OCI-LY1 (cell line): ENCODE data around the gene ACE.

ENCODE experiments used
- H2AFZ ChIP-seq: fragments of 200-600 bp; sonication (generic), shearing (Covaris generic); 2 replicates; pipeline ENCODE4 v1.6.0; 2014; ENCODE audit warnings: antibody characterized with exemption, mild to moderate bottlenecking, low read length
- H3F3A ChIP-seq: fragments of 200-600 bp; sonication (generic), shearing (Covaris generic); 2 replicates; pipeline ENCODE4 v1.6.0; 2014; ENCODE audit warnings: mild to moderate bottlenecking, antibody characterized with exemption, low read length, moderate library complexity; ENCODE audit not compliant: insufficient read depth
- H3K27ac ChIP-seq: fragments of 200-600 bp; sonication (generic); 2 replicates; pipeline ENCODE4 v1.5.1; 2014; ENCODE audit warnings: low read length, mixed run types, mild to moderate bottlenecking, low read depth; ENCODE audit not compliant: poor library complexity, severe bottlenecking
- H3K27me3 ChIP-seq: fragments of 200-600 bp; sonication (generic); 2 replicates; pipeline ENCODE4 v1.6.0; 2014; ENCODE audit warnings: antibody characterized with exemption, mild to moderate bottlenecking, low read length, moderate library complexity; ENCODE audit not compliant: insufficient read depth
- H3K36me3 ChIP-seq: fragments of 200-600 bp; sonication (generic); 2 replicates; pipeline ENCODE4 v1.6.1; 2014; ENCODE audit warnings: mild to moderate bottlenecking, antibody characterized with exemption, low read length, moderate library complexity, mixed read lengths; ENCODE audit not compliant: insufficient read depth
- H3K4me1 ChIP-seq: fragments of 200-600 bp; sonication (generic); 2 replicates; pipeline ENCODE4 v1.5.1; 2014; ENCODE audit warnings: mild to moderate bottlenecking, low read length, moderate library complexity; ENCODE audit not compliant: insufficient read depth, severe bottlenecking
- H3K4me2 ChIP-seq: fragments of 200-600 bp; sonication (generic), shearing (Covaris generic); 2 replicates; pipeline ENCODE4 v1.6.1; 2014; ENCODE audit warnings: low read length
- H3K4me3 ChIP-seq: fragments of 200-600 bp; sonication (generic); 2 replicates; pipeline ENCODE4 v1.5.1; 2014; ENCODE audit warnings: low read length, low read depth, mild to moderate bottlenecking, mixed read lengths; ENCODE audit not compliant: poor library complexity, severe bottlenecking
- H3K79me2 ChIP-seq: fragments of 200-600 bp; shearing (Covaris generic); 2 replicates; pipeline ENCODE4 v1.6.1; 2016; ENCODE audit warnings: mixed run types, low read length, mixed read lengths; ENCODE audit not compliant: insufficient read depth
- H3K9ac ChIP-seq: fragments of 200-600 bp; sonication (generic), shearing (Covaris generic); 2 replicates; pipeline ENCODE4 v1.6.1; 2014; ENCODE audit warnings: mild to moderate bottlenecking, low read length, mixed read lengths
- H3K9me2 ChIP-seq: fragments of 200-600 bp; sonication (generic), shearing (Covaris generic); 2 replicates; pipeline ENCODE4 v1.6.1; 2014; ENCODE audit warnings: low read depth, mild to moderate bottlenecking, low read length, mixed read lengths
- H3K9me3 ChIP-seq: fragments of 200-600 bp; shearing (Covaris generic); 2 replicates; pipeline ENCODE4 v1.6.1; 2014; ENCODE audit warnings: low read length, mixed read lengths
- H4K20me1 ChIP-seq: fragments of 200-600 bp; sonication (generic), shearing (Covaris generic); 2 replicates; pipeline ENCODE4 v1.6.0; 2016; ENCODE audit warnings: mild to moderate bottlenecking, low read length; ENCODE audit not compliant: insufficient read depth
- EZH2 ChIP-seq: fragments of 200-600 bp; sonication (generic), shearing (Covaris generic); IDR thresholded peaks from 2 replicates; pipeline ENCODE4 v1.8.0; 2017; ENCODE audit warnings: borderline replicate concordance, mixed run types, mild to moderate bottlenecking, antibody characterized with exemption, low read length, moderate library complexity, mixed read lengths
- TF ChIP-seq, protein P1 (sequence below): fragments of 200-600 bp; sonication (generic), shearing (Covaris generic); IDR thresholded peaks from 2 replicates; pipeline ENCODE4 v1.5.1; 2017; ENCODE audit warnings: mild to moderate bottlenecking, antibody characterized with exemption, low read length, moderate library complexity, mixed read lengths

The ACE gene

GRCh38 chr17:63546308-63547082 lies 69.6 kb downstream of the ACE start:
- Histone ChIP-seq H3K4me3 (no peak overlapping the region), H2AFZ (no peak overlapping the region), H3K27ac (no peak overlapping the region), H3K9me2 (no peaks in the 10 kb centered on the region), H3K9me3 (no peaks in the 10 kb centered on the region), H3K27me3 (no peaks in the 10 kb centered on the region), H3K36me3 (no peaks in the 10 kb centered on the region), H3F3A (no peaks in the 10 kb centered on the region), H3K4me2 (no peak overlapping the region), H3K4me1 (peaks cover 10% of the 10 kb centered on the region), H3K79me2 (peaks cover 9% of the 10 kb centered on the region), H4K20me1 (no peaks in the 10 kb centered on the region), H3K9ac (no peak overlapping the region)
- TF ChIP-seq, protein P1, sequence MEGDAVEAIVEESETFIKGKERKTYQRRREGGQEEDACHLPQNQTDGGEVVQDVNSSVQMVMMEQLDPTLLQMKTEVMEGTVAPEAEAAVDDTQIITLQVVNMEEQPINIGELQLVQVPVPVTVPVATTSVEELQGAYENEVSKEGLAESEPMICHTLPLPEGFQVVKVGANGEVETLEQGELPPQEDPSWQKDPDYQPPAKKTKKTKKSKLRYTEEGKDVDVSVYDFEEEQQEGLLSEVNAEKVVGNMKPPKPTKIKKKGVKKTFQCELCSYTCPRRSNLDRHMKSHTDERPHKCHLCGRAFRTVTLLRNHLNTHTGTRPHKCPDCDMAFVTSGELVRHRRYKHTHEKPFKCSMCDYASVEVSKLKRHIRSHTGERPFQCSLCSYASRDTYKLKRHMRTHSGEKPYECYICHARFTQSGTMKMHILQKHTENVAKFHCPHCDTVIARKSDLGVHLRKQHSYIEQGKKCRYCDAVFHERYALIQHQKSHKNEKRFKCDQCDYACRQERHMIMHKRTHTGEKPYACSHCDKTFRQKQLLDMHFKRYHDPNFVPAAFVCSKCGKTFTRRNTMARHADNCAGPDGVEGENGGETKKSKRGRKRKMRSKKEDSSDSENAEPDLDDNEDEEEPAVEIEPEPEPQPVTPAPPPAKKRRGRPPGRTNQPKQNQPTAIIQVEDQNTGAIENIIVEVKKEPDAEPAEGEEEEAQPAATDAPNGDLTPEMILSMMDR: no peak
- no peak for TF ChIP-seq EZH2

DNA sequence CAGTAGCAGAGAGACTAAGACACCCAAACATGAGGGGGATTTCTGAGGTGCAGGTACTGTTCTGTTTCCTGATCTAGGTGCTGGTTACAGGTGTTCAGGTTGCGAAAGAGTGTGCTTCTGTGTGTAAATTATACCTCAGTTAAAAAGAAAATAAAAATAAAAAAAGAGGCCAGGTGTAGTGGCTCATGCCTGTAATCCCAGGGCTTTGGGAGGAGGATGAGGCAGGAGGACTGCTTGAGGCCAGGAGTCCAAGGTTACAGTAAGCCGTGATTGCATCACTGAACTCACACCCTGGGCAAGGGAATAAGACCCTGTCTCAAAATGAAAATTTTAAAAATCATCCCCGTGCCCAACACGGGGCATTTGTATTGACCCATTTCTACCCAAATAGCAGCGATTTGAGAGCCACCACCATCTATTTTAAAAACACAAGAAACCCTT lies 70.2 kb downstream of the ACE start:
- Histone ChIP-seq H3K9ac (no peak overlapping the region), H3K27me3 (no peaks in the 10 kb centered on the region), H4K20me1 (no peaks in the 10 kb centered on the region), H3K4me1 (peaks cover 12% of the 10 kb centered on the region), H3K4me2 (no peak overlapping the region), H3K9me2 (no peaks in the 10 kb centered on the region), H3K27ac (no peak overlapping the region), H3K36me3 (no peaks in the 10 kb centered on the region), H3K4me3 (no peak overlapping the region), H2AFZ (no peak overlapping the region), H3K79me2 (peaks cover 15% of the 10 kb centered on the region), H3F3A (no peaks in the 10 kb centered on the region), H3K9me3 (no peaks in the 10 kb centered on the region)
- no peak for TF ChIP-seq EZH2
- TF ChIP-seq, protein P1: no peak
